ENCODE measurements around the gene PRC1.
"Not testable (repeated sequence)": the region's sequence is repeated elsewhere in the genome, so short reads cannot be mapped to it uniquely, and the experiment has no call there.

Gene PRC1

GRCh38 chr15:90933301-90933700, 61.0 kb downstream of the PRC1 start:
- no peak for DNase-seq (ENCODE audit: low read depth)

- DNase-seq (ENCODE audit: low read depth) = no peak
These were observed 61.7 kb downstream of the PRC1 start for GRCh38 chr15:90932660-90932991.

- peak; percentile 72 for DNase-seq (ENCODE audit: low read depth)
These were observed 62.3 kb downstream of the PRC1 start, which contains the start of gene HDDC3 for GRCh38 chr15:90931828-90932659. HDDC3 (minus strand) TSS chr15:90932549; CDS start chr15:90932540, 9 bp downstream.

- no peak for DNase-seq (ENCODE audit: low read depth)
These were observed 62.8 kb downstream of the PRC1 start for GRCh38 chr15:90931575-90931827.

- DNase-seq (ENCODE audit: low read depth) = no peak
These were observed 63.3 kb downstream of the PRC1 start for GRCh38 chr15:90930861-90931574.

- DNase-seq (ENCODE audit: low read depth) = no peak
These were observed 64.9 kb downstream of the PRC1 start for GRCh38 chr15:90929246-90930019.

- not testable (repeated sequence) for DNase-seq (ENCODE audit: low read depth)
These were observed 66.2 kb downstream of the PRC1 start for GRCh38 chr15:90928106-90928505.

- DNase-seq (ENCODE audit: low read depth) = not testable (repeated sequence)
These were observed 67.6 kb downstream of the PRC1 start for GRCh38 chr15:90926766-90927165.

- DNase-seq (ENCODE audit: low read depth) = no peak
These were observed 70.0 kb downstream of the PRC1 start for GRCh38 chr15:90924375-90924774.

GRCh38 chr15:90922712-90923322, 71.5 kb downstream of the PRC1 start:
- DNase-seq (ENCODE audit: low read depth) = not testable (repeated sequence)

GRCh38 chr15:90921887-90922286, 72.4 kb downstream of the PRC1 start:
- no peak for DNase-seq (ENCODE audit: low read depth)

- DNase-seq (ENCODE audit: low read depth) = no peak
These were observed 75.5 kb downstream of the PRC1 start for GRCh38 chr15:90918835-90919234.

- DNase-seq (ENCODE audit: low read depth) = no peak
These were observed 76.1 kb downstream of the PRC1 start for GRCh38 chr15:90918034-90918788.

GRCh38 chr15:90917569-90917968, 76.8 kb downstream of the PRC1 start:
- no peak for DNase-seq (ENCODE audit: low read depth)

- DNase-seq (ENCODE audit: low read depth) = no peak
These were observed 77.9 kb downstream of the PRC1 start for GRCh38 chr15:90916461-90916860.
